ENCODE data around the gene A4GALT.

DNA sequence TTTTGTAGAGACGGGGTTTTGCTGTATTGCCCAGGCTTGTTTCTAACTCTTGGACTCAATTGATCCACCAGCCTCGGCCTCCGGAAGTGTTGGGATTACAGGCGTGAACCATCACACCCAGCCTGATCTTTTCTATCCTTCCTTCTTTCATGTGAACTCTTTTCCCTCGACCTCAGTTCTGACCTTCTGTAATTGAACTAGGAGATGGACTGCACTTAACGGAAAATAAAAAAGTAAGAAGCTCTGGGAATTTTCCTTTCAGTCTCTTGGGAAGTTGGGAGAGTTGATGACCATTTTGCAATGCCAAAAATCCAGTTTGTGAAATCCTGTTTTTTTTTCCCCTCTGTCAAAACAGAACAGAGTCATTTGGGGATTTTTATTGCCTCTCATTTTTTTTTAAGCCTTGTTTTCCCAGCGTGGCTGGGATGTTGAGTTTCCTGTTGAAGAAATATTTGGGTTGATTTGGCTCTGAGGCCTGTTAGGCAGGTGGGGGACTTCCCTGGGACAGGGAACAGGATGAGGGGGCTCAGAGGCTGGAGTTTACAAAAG, 44.5 kb downstream of the A4GALT start:
- TF ChIP-seq, protein P1, sequence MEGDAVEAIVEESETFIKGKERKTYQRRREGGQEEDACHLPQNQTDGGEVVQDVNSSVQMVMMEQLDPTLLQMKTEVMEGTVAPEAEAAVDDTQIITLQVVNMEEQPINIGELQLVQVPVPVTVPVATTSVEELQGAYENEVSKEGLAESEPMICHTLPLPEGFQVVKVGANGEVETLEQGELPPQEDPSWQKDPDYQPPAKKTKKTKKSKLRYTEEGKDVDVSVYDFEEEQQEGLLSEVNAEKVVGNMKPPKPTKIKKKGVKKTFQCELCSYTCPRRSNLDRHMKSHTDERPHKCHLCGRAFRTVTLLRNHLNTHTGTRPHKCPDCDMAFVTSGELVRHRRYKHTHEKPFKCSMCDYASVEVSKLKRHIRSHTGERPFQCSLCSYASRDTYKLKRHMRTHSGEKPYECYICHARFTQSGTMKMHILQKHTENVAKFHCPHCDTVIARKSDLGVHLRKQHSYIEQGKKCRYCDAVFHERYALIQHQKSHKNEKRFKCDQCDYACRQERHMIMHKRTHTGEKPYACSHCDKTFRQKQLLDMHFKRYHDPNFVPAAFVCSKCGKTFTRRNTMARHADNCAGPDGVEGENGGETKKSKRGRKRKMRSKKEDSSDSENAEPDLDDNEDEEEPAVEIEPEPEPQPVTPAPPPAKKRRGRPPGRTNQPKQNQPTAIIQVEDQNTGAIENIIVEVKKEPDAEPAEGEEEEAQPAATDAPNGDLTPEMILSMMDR (IDR thresholded peaks at IDR 0.05): no peak
- TF ChIP-seq POLR2A (IDR thresholded peaks at IDR 0.05): no peak

All from heart left ventricle (tissue), 13 donors.